HepG2 (cell line): ENCODE measurements around the gene NHERF2. TPM values are rescaled to one million over a fixed set of nuclear protein-coding genes. Genes with fewer than 3 reads are reported as not detected.

Source experiments
- ADNP ChIP-seq: sonication (generic); formaldehyde crosslinking; IDR thresholded peaks from 2 replicates; pipeline ENCODE4 v1.4.0; 2020; ENCODE audit warnings: missing genetic modification reagents
- AGO1 ChIP-seq: fragments of 200-400 bp; formaldehyde crosslinking; IDR thresholded peaks from 2 replicates; pipeline ENCODE4 v1.6.1; 2017; ENCODE audit warnings: mild to moderate bottlenecking, low read depth, low read length, moderate library complexity; ENCODE audit not compliant: poor library complexity, severe bottlenecking
- CAMTA2 ChIP-seq: sonication (generic); formaldehyde crosslinking; IDR thresholded peaks from 2 replicates; pipeline ENCODE4 v1.4.0; 2020; ENCODE audit warnings: mild to moderate bottlenecking, missing genetic modification reagents, borderline replicate concordance
- CHD2 ChIP-seq: IDR thresholded peaks from 2 replicates; pipeline ENCODE4 v1.6.1; 2011; ENCODE audit warnings: low read depth, low read length, improper control_type of control experiment
- NR1H2 ChIP-seq: sonication (generic); formaldehyde crosslinking; IDR thresholded peaks from 2 replicates; pipeline ENCODE4 v1.8.1; 2022; ENCODE audit warnings: low read depth, missing genetic modification reagents, borderline replicate concordance
- REL ChIP-seq: sonication (generic); formaldehyde crosslinking; conservative IDR thresholded peaks from 2 replicates; pipeline ENCODE4 v1.8.0; 2022; ENCODE audit warnings: mild to moderate bottlenecking, missing genetic modification reagents, moderate library complexity
- SRSF1 ChIP-seq: fragments of 200-400 bp; formaldehyde crosslinking; optimal IDR thresholded peaks from 2 replicates; pipeline ENCODE3; 2017; ENCODE audit warnings: mild to moderate bottlenecking, low read depth, low read length, moderate library complexity
- TSC22D2 ChIP-seq: sonication (generic); formaldehyde crosslinking; IDR thresholded peaks from 2 replicates; pipeline ENCODE4 v1.5.1; 2020; ENCODE audit warnings: missing genetic modification reagents, mild to moderate bottlenecking, borderline replicate concordance
- U2AF2 ChIP-seq: fragments of 200-400 bp; formaldehyde crosslinking; IDR thresholded peaks from 2 replicates; pipeline ENCODE4 v1.6.1; 2017; ENCODE audit warnings: low read depth, mild to moderate bottlenecking, low read length
- WIZ ChIP-seq: sonication (generic); formaldehyde crosslinking; IDR thresholded peaks from 2 replicates; pipeline ENCODE4 v1.5.1; 2020; ENCODE audit warnings: mild to moderate bottlenecking, missing genetic modification reagents
- ZFP1 ChIP-seq: IDR thresholded peaks from 2 replicates; pipeline ENCODE4 v1.6.1; 2016
- ZIK1 ChIP-seq: sonication (generic); formaldehyde crosslinking; IDR thresholded peaks from 2 replicates; pipeline ENCODE4 v1.5.0; 2020; ENCODE audit warnings: mild to moderate bottlenecking, low read depth, missing genetic modification reagents, borderline replicate concordance
- ZNF124 ChIP-seq: sonication (generic); formaldehyde crosslinking; IDR thresholded peaks from 2 replicates; pipeline ENCODE4 v1.4.0; 2020; ENCODE audit warnings: missing genetic modification reagents
- ZNF264 ChIP-seq: sonication (generic); formaldehyde crosslinking; IDR thresholded peaks from 2 replicates; pipeline ENCODE4 v1.4.0; 2020; ENCODE audit warnings: missing genetic modification reagents
- ZNF350 ChIP-seq: sonication (generic); formaldehyde crosslinking; IDR thresholded peaks from 2 replicates; pipeline ENCODE4 v1.4.0; 2020; ENCODE audit warnings: mild to moderate bottlenecking, low read depth, missing genetic modification reagents, borderline replicate concordance
- ZNF460 ChIP-seq: sonication (generic); formaldehyde crosslinking; IDR thresholded peaks from 2 replicates; pipeline ENCODE4 v1.5.1; 2020; ENCODE audit warnings: missing genetic modification reagents, mild to moderate bottlenecking, borderline replicate concordance
- ZNF547 ChIP-seq: sonication (generic); formaldehyde crosslinking; IDR thresholded peaks from 2 replicates; pipeline ENCODE4 v1.5.1; 2020; ENCODE audit warnings: mild to moderate bottlenecking, missing genetic modification reagents
- ZNF780A ChIP-seq: sonication (generic); formaldehyde crosslinking; IDR thresholded peaks from 2 replicates; pipeline ENCODE4 v1.8.0; 2022; ENCODE audit warnings: mild to moderate bottlenecking, missing genetic modification reagents, moderate library complexity
- polyA plus RNA-seq, 8 experiments: library from polyadenylated mRNA; depleted of rRNA in 3 of 8; stranded (reverse) in 7 of 8; unstranded in 1 of 8; fragments of >200 nt; fragmentation: Illumina TruSeq in 4 of 8; extraction: Trizol in 4 of 8; gene quantifications; 2 replicates each; pipeline versions ENCODE4 v1.2.1 to v1.2.3, GENCODE V29; 2011 to 2016; ENCODE audit warnings: low read depth in 4 of 8, missing spikeins in 1 of 8, mixed read lengths in 1 of 8; ENCODE audit not compliant: insufficient read depth in 1 of 8
- total RNA-seq, 5 experiments: library from RNA; depleted of rRNA; stranded (reverse); fragments of >200 nt; fragmentation: Illumina TruSeq; extraction: Trizol; gene quantifications; 2 replicates each; pipeline ENCODE4 v1.2.3, GENCODE V29; 2016; ENCODE audit warnings: low read depth in 1 of 5
- TF ChIP-seq, protein P1 (sequence below): sonication (generic); formaldehyde crosslinking; IDR thresholded peaks from 2 replicates; pipeline ENCODE4 v1.5.0; 2020; ENCODE audit warnings: missing genetic modification reagents
- TF ChIP-seq, protein P2 (sequence below): sonication (generic); formaldehyde crosslinking; IDR thresholded peaks from 2 replicates; pipeline ENCODE4 v1.4.0; 2020; ENCODE audit warnings: missing genetic modification reagents
- TF ChIP-seq, protein P3 (sequence below): IDR thresholded peaks from 2 replicates; pipeline ENCODE4 v1.6.1; 2016; ENCODE audit warnings: mild to moderate bottlenecking, missing biosample characterization, missing genetic modification reagents
- TF ChIP-seq, protein P4 (sequence below): sonication (generic); formaldehyde crosslinking; IDR thresholded peaks from 2 replicates; pipeline ENCODE4 v1.8.1; 2022; ENCODE audit warnings: mild to moderate bottlenecking, missing genetic modification reagents

NHERF2 gene
- total and polyA plus RNA-seq, 2 of the 13 experiments (the other 11 are each of a cell fraction or from before 2014, with no cell fraction given): 23.7 to 39.3 TPM

DNA sequence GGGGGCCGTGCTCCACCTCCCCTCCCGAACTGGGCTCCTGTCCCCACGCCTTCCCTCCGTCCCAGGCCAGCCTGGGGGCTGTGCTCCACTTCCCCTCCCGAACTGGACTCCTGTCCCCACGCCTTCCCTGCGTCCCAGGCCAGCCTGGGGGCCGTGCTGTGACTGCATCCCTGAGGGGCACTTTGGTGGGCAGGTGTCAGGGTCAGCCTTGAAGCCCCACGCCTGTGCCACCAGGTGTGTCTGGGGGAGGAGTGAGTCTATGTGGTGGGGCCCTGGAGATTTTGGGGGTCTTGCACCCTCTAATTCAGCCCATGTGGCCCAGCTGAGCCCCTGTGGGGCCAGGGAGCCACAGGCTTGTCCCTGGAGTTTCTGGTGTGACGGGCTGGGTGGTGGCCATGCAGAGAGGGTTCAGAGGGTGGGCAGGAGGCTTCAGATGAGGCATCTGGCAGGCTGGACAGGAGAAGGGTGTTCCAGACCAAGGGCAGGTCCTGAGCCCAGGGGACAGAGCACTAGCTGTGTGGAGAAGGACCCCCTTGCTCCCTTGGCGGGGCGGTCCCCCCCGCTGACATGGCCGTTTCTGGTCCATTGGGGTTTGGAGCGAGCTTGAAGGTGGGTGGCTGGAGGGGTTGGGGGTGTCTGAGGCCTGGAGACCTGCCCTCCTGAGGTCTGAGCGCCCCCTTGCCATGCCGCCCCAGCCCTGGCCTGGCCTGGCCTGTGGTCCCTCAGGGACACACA is 8.2 kb downstream of the NHERF2 start (continued):
- TF ChIP-seq, protein P1, sequence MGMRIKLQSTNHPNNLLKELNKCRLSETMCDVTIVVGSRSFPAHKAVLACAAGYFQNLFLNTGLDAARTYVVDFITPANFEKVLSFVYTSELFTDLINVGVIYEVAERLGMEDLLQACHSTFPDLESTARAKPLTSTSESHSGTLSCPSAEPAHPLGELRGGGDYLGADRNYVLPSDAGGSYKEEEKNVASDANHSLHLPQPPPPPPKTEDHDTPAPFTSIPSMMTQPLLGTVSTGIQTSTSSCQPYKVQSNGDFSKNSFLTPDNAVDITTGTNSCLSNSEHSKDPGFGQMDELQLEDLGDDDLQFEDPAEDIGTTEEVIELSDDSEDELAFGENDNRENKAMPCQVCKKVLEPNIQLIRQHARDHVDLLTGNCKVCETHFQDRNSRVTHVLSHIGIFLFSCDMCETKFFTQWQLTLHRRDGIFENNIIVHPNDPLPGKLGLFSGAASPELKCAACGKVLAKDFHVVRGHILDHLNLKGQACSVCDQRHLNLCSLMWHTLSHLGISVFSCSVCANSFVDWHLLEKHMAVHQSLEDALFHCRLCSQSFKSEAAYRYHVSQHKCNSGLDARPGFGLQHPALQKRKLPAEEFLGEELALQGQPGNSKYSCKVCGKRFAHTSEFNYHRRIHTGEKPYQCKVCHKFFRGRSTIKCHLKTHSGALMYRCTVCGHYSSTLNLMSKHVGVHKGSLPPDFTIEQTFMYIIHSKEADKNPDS (CRISPR knock-in tag): peak; percentile 56; the same call in 1 of the 2 replicates
- no peak for TF ChIP-seq ZNF460 (CRISPR knock-in tag)
- TF ChIP-seq ZIK1 (CRISPR knock-in tag): no peak
- no peak for TF ChIP-seq ZNF124 (CRISPR knock-in tag)
- no peak for TF ChIP-seq NR1H2 (CRISPR knock-in tag)
- TF ChIP-seq, protein P2, sequence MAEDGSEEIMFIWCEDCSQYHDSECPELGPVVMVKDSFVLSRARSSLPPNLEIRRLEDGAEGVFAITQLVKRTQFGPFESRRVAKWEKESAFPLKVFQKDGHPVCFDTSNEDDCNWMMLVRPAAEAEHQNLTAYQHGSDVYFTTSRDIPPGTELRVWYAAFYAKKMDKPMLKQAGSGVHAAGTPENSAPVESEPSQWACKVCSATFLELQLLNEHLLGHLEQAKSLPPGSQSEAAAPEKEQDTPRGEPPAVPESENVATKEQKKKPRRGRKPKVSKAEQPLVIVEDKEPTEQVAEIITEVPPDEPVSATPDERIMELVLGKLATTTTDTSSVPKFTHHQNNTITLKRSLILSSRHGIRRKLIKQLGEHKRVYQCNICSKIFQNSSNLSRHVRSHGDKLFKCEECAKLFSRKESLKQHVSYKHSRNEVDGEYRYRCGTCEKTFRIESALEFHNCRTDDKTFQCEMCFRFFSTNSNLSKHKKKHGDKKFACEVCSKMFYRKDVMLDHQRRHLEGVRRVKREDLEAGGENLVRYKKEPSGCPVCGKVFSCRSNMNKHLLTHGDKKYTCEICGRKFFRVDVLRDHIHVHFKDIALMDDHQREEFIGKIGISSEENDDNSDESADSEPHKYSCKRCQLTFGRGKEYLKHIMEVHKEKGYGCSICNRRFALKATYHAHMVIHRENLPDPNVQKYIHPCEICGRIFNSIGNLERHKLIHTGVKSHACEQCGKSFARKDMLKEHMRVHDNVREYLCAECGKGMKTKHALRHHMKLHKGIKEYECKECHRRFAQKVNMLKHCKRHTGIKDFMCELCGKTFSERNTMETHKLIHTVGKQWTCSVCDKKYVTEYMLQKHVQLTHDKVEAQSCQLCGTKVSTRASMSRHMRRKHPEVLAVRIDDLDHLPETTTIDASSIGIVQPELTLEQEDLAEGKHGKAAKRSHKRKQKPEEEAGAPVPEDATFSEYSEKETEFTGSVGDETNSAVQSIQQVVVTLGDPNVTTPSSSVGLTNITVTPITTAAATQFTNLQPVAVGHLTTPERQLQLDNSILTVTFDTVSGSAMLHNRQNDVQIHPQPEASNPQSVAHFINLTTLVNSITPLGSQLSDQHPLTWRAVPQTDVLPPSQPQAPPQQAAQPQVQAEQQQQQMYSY (CRISPR knock-in tag): peak; percentile 95
- no peak for TF ChIP-seq ADNP (CRISPR knock-in tag)
- no peak for TF ChIP-seq ZNF547 (CRISPR knock-in tag)
- no peak for TF ChIP-seq ZNF350 (CRISPR knock-in tag)
- no peak for TF ChIP-seq CHD2
- no peak for TF ChIP-seq WIZ (CRISPR knock-in tag)
- no peak for TF ChIP-seq AGO1
- no peak for TF ChIP-seq SRSF1
- no peak for TF ChIP-seq TSC22D2 (CRISPR knock-in tag)
- TF ChIP-seq, protein P3, sequence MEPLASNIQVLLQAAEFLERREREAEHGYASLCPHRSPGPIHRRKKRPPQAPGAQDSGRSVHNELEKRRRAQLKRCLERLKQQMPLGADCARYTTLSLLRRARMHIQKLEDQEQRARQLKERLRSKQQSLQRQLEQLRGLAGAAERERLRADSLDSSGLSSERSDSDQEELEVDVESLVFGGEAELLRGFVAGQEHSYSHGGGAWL (CRISPR knock-in tag): no peak
- no peak for TF ChIP-seq U2AF2
- TF ChIP-seq REL (CRISPR knock-in tag): no peak
- TF ChIP-seq ZNF264 (CRISPR knock-in tag): no peak
- no peak for TF ChIP-seq ZNF780A (CRISPR knock-in tag)
- TF ChIP-seq CAMTA2 (CRISPR knock-in tag): no peak
- TF ChIP-seq ZFP1 (CRISPR knock-in tag): no peak
- TF ChIP-seq, protein P4, sequence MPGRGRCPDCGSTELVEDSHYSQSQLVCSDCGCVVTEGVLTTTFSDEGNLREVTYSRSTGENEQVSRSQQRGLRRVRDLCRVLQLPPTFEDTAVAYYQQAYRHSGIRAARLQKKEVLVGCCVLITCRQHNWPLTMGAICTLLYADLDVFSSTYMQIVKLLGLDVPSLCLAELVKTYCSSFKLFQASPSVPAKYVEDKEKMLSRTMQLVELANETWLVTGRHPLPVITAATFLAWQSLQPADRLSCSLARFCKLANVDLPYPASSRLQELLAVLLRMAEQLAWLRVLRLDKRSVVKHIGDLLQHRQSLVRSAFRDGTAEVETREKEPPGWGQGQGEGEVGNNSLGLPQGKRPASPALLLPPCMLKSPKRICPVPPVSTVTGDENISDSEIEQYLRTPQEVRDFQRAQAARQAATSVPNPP: no peak
